Muscle layer of duodenum (tissue), 2 donors: Measurements from ENCODE around the gene TFIP11.

Experiments used
- H3K27ac ChIP-seq: one replicate; pipeline ENCODE4 v1.7.0; 2013; ENCODE audit warnings: mild to moderate bottlenecking, low read length
- H3K27me3 ChIP-seq: one replicate; pipeline ENCODE4 v1.7.0; 2013; ENCODE audit warnings: low read depth, mild to moderate bottlenecking, control low read depth, low read length
- H3K36me3 ChIP-seq, 2 donors: one replicate each; pipeline ENCODE4 v1.7.0; 2013; ENCODE audit warnings: low read length in 2 of 2, control low read depth in 1 of 2, mild to moderate bottlenecking in 1 of 2; ENCODE audit not compliant: insufficient read depth in 2 of 2, control insufficient read depth in 1 of 2
- H3K4me1 ChIP-seq, 2 donors: one replicate each; pipeline ENCODE4 v1.7.0; 2013; ENCODE audit warnings: low read length in 2 of 2, mild to moderate bottlenecking in 2 of 2, control low read depth in 1 of 2, moderate library complexity in 1 of 2; ENCODE audit not compliant: insufficient read depth in 2 of 2, control insufficient read depth in 1 of 2
- H3K4me3 ChIP-seq, 2 donors: one replicate each; pipeline ENCODE4 v1.7.0; 2013; ENCODE audit warnings: low read length in 2 of 2, low read depth in 1 of 2, mild to moderate bottlenecking in 1 of 2
- H3K9me3 ChIP-seq, 2 donors: one replicate each; pipeline ENCODE4 v1.7.0; 2013; ENCODE audit warnings: low read length in 2 of 2, control low read depth in 1 of 2, mild to moderate bottlenecking in 1 of 2; ENCODE audit not compliant: control insufficient read depth in 1 of 2
- donor health status: healthy.

TFIP11 gene

DNA sequence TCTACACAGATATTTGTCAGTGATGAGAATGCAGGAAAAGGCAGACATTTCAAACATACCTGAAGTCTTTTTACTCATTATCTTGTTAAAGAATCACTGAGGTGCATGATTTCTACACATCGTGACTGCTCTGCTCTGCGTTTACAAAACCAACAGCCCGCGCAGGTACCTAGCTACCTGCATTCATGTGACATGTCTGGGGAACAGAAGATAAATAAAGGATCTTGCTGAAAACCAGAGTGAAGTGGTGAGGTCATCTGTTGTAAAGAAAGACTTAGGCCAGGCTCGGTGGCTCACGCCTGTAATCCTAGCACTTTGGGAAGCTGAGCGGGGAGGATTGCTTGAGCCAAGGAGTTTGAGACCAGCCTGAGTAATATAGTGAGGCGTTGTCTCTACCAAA is 67.5 kb downstream of the TFIP11 start:
- Histone ChIP-seq H3K4me3 (no peak overlapping the region), H3K4me1 (peaks cover 0 to 5% of the 10 kb centered on the region in 2 donors), H3K36me3 (peaks cover 0 to under 1% of the 10 kb centered on the region in 2 donors), H3K27me3 (no peaks in the 10 kb centered on the region), H3K27ac (no peak overlapping the region), H3K9me3 (no peaks in the 10 kb centered on the region)

- H3K27ac ChIP-seq, result no peak overlapping the region
- H3K9me3 ChIP-seq, result no peaks in the 10 kb centered on the region
- peaks cover 0 to 5% of the 10 kb centered on the region in 2 donors for H3K4me1 ChIP-seq
- no peak overlapping the region for H3K4me3 ChIP-seq
- H3K27me3 ChIP-seq, result no peaks in the 10 kb centered on the region
- H3K36me3 ChIP-seq, result no peaks in the 10 kb centered on the region
These were observed 68.2 kb downstream of the TFIP11 start for GRCh38 chr22:26443901-26444690.

DNA sequence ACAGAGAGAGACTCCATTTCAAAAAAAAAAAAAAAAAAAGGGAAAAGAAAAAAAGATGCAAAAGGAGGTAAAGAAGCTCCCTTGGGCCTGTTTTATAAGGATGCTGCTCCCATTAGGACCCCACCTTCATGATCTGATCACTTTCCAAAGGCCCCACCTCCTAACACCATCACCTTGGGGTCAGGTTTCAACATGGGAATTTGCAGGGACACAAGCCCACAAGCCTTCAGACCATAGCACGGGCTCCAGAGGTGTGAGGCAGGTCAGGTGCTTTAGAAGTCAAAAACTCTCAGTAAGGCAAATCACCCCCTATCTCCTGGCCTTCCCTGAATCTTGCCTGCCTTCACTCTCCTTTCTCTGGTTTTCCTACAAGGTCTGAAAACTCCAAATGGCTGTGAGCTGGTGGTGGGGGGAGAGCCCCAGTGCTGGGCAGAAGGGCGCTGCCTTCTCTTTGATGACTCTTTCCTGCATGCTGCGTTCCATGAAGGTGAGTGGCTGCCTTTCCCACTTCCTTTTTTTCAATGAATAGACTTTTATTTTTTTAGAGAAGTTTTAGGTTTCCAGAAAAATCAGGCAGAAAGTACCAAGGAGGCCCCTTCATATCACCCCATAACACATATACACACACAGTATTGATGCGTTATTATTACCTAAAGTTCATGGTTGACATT is 70.1 kb downstream of the TFIP11 start:
- Histone ChIP-seq H3K4me1 (no peaks in the 10 kb centered on the region), H3K36me3 (no peaks in the 10 kb centered on the region), H3K9me3 (no peaks in the 10 kb centered on the region), H3K4me3 (no peak overlapping the region), H3K27me3 (no peaks in the 10 kb centered on the region), H3K27ac (no peak overlapping the region)
